MM.1S (cell line): ENCODE results near the gene NMNAT3.

ENCODE experiments used
- DNase-seq: peaks from one replicate; pipeline ENCODE4 v3.0.0-alpha.2; 2015
- H2AFZ ChIP-seq: fragments of 300-600 bp; sonication (generic); 2 replicates; pipeline ENCODE4 v1.6.0; 2016; ENCODE audit warnings: antibody characterized with exemption, low read length
- H3F3A ChIP-seq: fragments of 300-600 bp; sonication (generic); 2 replicates; pipeline ENCODE4 v1.6.1; 2016; ENCODE audit warnings: mild to moderate bottlenecking, antibody characterized with exemption, low read length, moderate library complexity, mixed read lengths; ENCODE audit not compliant: insufficient read depth
- H3K27ac ChIP-seq: fragments of 300-600 bp; sonication (generic); 2 replicates; pipeline ENCODE4 v1.5.1; 2016; ENCODE audit warnings: mild to moderate bottlenecking, low read length
- H3K27me3 ChIP-seq: fragments of 300-600 bp; sonication (generic); replicated peaks from 2 replicates; pipeline ENCODE4 v1.6.0; 2016; ENCODE audit warnings: low read length; ENCODE audit not compliant: insufficient read depth
- H3K36me3 ChIP-seq: fragments of 300-600 bp; sonication (generic); replicated peaks from 2 replicates; pipeline ENCODE4 v1.6.1; 2016; ENCODE audit warnings: mild to moderate bottlenecking, low read length, mixed read lengths; ENCODE audit not compliant: insufficient read depth
- H3K4me1 ChIP-seq: fragments of 300-600 bp; sonication (generic); 2 replicates; pipeline ENCODE4 v1.6.1; 2016; ENCODE audit warnings: low read length, mixed read lengths
- H3K4me2 ChIP-seq: fragments of 300-600 bp; sonication (generic); 2 replicates; pipeline ENCODE4 v1.6.0; 2016; ENCODE audit warnings: low read depth, low read length
- H3K4me3 ChIP-seq: fragments of 300-600 bp; sonication (generic); 2 replicates; pipeline ENCODE4 v1.5.1; 2016; ENCODE audit warnings: low read length, mixed read lengths
- H3K79me2 ChIP-seq: fragments of 300-600 bp; sonication (generic); 2 replicates; pipeline ENCODE4 v1.6.1; 2016; ENCODE audit warnings: mixed run types, low read length, mixed read lengths
- H3K9ac ChIP-seq: fragments of 300-600 bp; sonication (generic); 2 replicates; pipeline ENCODE4 v1.6.1; 2016; ENCODE audit warnings: low read length, mixed read lengths
- H3K9me2 ChIP-seq: fragments of 300-600 bp; sonication (generic); replicated peaks from 2 replicates; pipeline ENCODE4 v1.6.1; 2016; ENCODE audit warnings: mild to moderate bottlenecking, low read length, mixed read lengths; ENCODE audit not compliant: insufficient read depth
- H3K9me3 ChIP-seq: fragments of 300-600 bp; sonication (generic); replicated peaks from 2 replicates; pipeline ENCODE4 v1.6.1; 2016; ENCODE audit warnings: mild to moderate bottlenecking, low read length, mixed read lengths; ENCODE audit not compliant: insufficient read depth
- H4K20me1 ChIP-seq: fragments of 300-600 bp; sonication (generic); 2 replicates; pipeline ENCODE4 v1.6.1; 2016; ENCODE audit warnings: mild to moderate bottlenecking, low read length, moderate library complexity, mixed read lengths; ENCODE audit not compliant: insufficient read depth
- EZH2 ChIP-seq: fragments of 300-600 bp; sonication (generic); optimal IDR thresholded peaks from 2 replicates; pipeline ENCODE3; 2017; ENCODE audit warnings: low read depth, mild to moderate bottlenecking, antibody characterized with exemption, low read length, mixed read lengths
- EZH2phosphoT487 ChIP-seq: fragments of 300-600 bp; sonication (generic); IDR thresholded peaks from 2 replicates; pipeline ENCODE4 v1.6.1; 2018; ENCODE audit warnings: antibody characterized with exemption, low read length
- TF ChIP-seq, protein P1 (sequence below): fragments of 300-600 bp; sonication (generic); IDR thresholded peaks from 2 replicates; pipeline ENCODE4 v1.5.1; 2016; ENCODE audit warnings: antibody characterized with exemption, low read length, mixed read lengths

NMNAT3 gene

DNA sequence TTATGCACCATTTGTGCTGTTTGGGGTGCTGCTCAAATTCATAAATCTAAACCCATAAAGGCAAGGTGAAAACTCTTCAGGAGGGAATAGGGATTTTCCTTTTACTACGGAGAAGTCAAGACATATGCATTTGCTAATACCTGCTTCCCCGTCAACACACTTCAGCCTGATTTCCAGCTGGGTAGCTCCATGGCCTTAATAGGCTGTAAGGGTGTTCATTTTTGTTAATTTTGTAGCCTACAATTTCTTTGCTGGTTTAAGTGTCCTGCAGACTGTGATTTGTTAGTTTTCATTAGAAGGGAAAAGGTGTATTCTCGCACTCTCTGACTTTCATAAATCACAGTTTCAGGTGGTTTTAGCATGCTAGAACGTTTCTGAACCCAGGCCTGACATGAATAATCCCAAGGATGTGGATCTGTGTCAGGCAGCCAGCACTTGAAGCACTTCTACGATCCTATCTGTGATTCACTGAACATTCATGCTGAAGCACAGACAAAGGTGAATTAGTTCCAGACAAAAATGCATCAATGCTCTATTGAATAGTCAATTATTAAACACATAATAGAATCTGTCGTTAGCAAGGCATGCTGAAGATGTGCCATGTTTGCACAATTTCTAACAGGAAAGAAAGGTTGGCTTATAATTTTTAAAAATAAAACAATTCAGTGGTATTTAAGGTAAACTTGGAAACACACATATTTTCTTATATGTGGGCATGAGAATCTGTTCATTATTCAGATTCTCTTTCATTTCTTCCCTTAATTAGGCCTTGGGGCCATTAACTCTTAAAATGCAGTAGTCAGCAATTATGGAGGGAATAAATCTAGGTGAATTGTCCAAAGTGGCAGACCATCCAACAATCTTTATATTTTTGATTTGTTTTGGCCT, 17.9 kb upstream of the NMNAT3 start:
- Histone ChIP-seq H4K20me1 (no peaks in the 10 kb centered on the region), H3K9ac (no peak overlapping the region)

DNA sequence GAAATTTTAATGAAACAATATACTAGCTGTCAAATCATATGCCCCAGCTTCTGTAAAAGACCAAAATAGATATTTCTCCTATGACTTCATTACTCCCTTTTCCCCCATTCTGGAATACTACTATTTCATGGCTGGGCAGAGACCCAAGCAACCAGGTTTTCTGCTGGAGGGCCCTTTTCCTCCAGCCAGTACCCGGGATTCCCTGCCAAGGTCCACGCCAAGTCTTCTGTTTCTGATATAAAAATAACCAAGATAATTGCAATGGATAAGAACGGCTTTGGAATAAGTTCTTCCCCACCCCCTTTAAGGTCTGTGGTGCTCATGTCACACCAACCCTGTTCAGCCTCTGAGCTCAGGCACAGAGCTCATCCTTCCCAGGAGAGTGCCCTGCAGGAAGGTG, 17.2 kb upstream of the NMNAT3 start:
- H3F3A ChIP-seq = no peaks in the 10 kb centered on the region
- no peaks in the 10 kb centered on the region for H3K9me3 ChIP-seq
- no peaks in the 10 kb centered on the region for H3K9me2 ChIP-seq
- no peak overlapping the region for H3K4me3 ChIP-seq
- no peaks in the 10 kb centered on the region for H3K36me3 ChIP-seq
- no peak for TF ChIP-seq EZH2phosphoT487
- no peak for TF ChIP-seq EZH2
- no peak overlapping the region for H3K27ac ChIP-seq
- DNase-seq = no peak
- H2AFZ ChIP-seq = no peak overlapping the region
- H3K9ac ChIP-seq = no peak overlapping the region
- no peaks in the 10 kb centered on the region for H4K20me1 ChIP-seq
- no peaks in the 10 kb centered on the region for H3K79me2 ChIP-seq
- no peaks in the 10 kb centered on the region for H3K27me3 ChIP-seq
- no peaks in the 10 kb centered on the region for H3K4me1 ChIP-seq
- no peak overlapping the region for H3K4me2 ChIP-seq

More for the DNA sequence above, 17.9 kb upstream of the NMNAT3 start:
- no peaks in the 10 kb centered on the region for H3K9me2 ChIP-seq
- H3K4me3 ChIP-seq = no peak overlapping the region
- H3K4me1 ChIP-seq = no peaks in the 10 kb centered on the region
- no peaks in the 10 kb centered on the region for H3K27me3 ChIP-seq
- no peaks in the 10 kb centered on the region for H3K36me3 ChIP-seq
- TF ChIP-seq, protein P1, sequence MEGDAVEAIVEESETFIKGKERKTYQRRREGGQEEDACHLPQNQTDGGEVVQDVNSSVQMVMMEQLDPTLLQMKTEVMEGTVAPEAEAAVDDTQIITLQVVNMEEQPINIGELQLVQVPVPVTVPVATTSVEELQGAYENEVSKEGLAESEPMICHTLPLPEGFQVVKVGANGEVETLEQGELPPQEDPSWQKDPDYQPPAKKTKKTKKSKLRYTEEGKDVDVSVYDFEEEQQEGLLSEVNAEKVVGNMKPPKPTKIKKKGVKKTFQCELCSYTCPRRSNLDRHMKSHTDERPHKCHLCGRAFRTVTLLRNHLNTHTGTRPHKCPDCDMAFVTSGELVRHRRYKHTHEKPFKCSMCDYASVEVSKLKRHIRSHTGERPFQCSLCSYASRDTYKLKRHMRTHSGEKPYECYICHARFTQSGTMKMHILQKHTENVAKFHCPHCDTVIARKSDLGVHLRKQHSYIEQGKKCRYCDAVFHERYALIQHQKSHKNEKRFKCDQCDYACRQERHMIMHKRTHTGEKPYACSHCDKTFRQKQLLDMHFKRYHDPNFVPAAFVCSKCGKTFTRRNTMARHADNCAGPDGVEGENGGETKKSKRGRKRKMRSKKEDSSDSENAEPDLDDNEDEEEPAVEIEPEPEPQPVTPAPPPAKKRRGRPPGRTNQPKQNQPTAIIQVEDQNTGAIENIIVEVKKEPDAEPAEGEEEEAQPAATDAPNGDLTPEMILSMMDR = no peak
- TF ChIP-seq EZH2 (no peak), EZH2phosphoT487 (no peak)
- no peak overlapping the region for H3K27ac ChIP-seq
- H2AFZ ChIP-seq = no peak overlapping the region
- H3K79me2 ChIP-seq = no peaks in the 10 kb centered on the region
- H3F3A ChIP-seq = no peaks in the 10 kb centered on the region
- no peaks in the 10 kb centered on the region for H3K9me3 ChIP-seq
- H3K4me2 ChIP-seq = no peak overlapping the region
- no peak for DNase-seq

DNA sequence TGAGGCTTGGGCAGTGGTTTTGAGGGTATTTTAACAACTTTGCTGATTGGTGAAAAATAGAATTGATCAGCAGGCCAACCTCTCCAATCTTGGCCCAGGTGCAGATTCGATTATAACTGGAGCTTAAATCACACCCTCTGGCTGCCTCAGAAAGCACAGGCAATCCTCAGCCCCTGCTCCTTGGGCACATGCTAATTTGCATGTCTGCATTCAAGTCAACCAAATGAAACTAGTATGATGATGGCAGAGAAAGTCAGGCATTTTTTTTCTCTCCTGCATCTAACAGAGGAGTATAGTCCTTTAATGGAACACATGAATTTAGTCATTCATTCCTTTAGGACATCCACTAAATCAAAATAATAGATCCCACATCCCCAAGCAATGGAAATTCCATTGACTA, 16.8 kb upstream of the NMNAT3 start:
- Histone ChIP-seq H3K4me3 (no peak overlapping the region), H3K9me2 (no peaks in the 10 kb centered on the region), H3K4me1 (no peaks in the 10 kb centered on the region), H4K20me1 (no peaks in the 10 kb centered on the region), H3K79me2 (no peaks in the 10 kb centered on the region), H3K27ac (no peak overlapping the region), H3K36me3 (no peaks in the 10 kb centered on the region), H3F3A (no peaks in the 10 kb centered on the region), H3K9ac (no peak overlapping the region), H3K9me3 (no peaks in the 10 kb centered on the region), H3K4me2 (no peak overlapping the region), H2AFZ (no peak overlapping the region), H3K27me3 (no peaks in the 10 kb centered on the region)
- DNase-seq = peak; percentile 42
- TF ChIP-seq EZH2 (no peak), EZH2phosphoT487 (no peak)
- TF ChIP-seq, protein P1 = no peak

DNA sequence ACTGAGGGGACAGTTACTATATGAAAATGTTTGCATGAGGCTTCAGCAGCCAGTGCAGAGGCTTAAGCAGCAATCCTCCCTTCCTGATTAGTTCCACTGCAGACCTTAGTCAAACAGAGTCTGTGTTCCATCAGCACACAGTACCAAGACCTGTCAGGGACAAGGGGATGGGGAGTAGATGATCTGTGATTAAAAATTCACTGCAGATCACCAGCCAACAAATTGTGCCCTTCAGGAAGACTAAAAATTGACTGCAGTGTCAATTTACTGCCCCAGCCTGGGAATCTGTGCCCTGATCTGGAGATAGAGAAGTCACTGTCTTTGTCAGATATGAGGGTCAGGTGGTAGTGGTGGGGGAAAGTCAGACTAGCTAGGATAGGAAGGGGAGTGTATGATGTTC, 13.8 kb upstream of the NMNAT3 start:
- Histone ChIP-seq H3F3A (no peaks in the 10 kb centered on the region), H4K20me1 (no peaks in the 10 kb centered on the region), H3K4me3 (no peak overlapping the region), H3K27me3 (no peaks in the 10 kb centered on the region), H3K9ac (no peak overlapping the region), H3K27ac (no peak overlapping the region), H3K9me3 (no peaks in the 10 kb centered on the region), H3K9me2 (no peaks in the 10 kb centered on the region), H2AFZ (no peak overlapping the region), H3K79me2 (no peaks in the 10 kb centered on the region), H3K4me1 (no peaks in the 10 kb centered on the region), H3K36me3 (no peaks in the 10 kb centered on the region), H3K4me2 (no peak overlapping the region)
- DNase-seq = no peak
- TF ChIP-seq EZH2 (no peak), EZH2phosphoT487 (no peak)
- TF ChIP-seq, protein P1 = no peak
